ENCODE measurements around the gene PI4KA. TPM values are rescaled to one million over a fixed set of nuclear protein-coding genes. Genes with fewer than 3 reads are reported as not detected.
"Not testable (repeated sequence)": the region's sequence is repeated elsewhere in the genome, so short reads cannot be mapped to it uniquely, and the experiment has no call there.

The PI4KA gene
- total RNA-seq, 2 experiments from 2014 or later = 46.9 to 95.7 TPM

- H2AFZ ChIP-seq (ENCODE audit: low read length) = no peak overlapping the region
- H3K9me2 ChIP-seq (ENCODE audit: insufficient read depth, low read length) = no peaks in the 10 kb centered on the region
- no TSS peak for BruUV-seq (replicated peaks)
- no peaks in the 10 kb centered on the region for H4K20me1 ChIP-seq (ENCODE audit: insufficient read depth, low read length)
- H3K9me3 ChIP-seq (ENCODE audit: low read length) = no peaks in the 10 kb centered on the region
- intact Hi-C loops (cut with micrococcal nuclease; ENCODE audit: unreplicated experiment) = no loop called here
- TF ChIP-seq EZH2phosphoT487 (IDR thresholded peaks at IDR 0.05; ENCODE audit: borderline replicate concordance, low read depth, low read length) = no peak
- TF ChIP-seq CTCF (conservative IDR thresholded peaks at IDR 0.05; ENCODE audit: low read length) = no peak
- ChIA-PET POLR2A (interaction anchor here (0.6 kb wide), 1 partner anchor 55 kb away, joined by 3 read pairs; no protein-coding TSS in a partner anchor), CTCF (ENCODE audit: unreplicated experiment) (interaction anchor here (0.6 kb wide), 1 partner anchor 13 kb away, joined by 4 read pairs; no protein-coding TSS in a partner anchor)
- no peak overlapping the region for H3K27ac ChIP-seq (ENCODE audit: low read depth, low read length, poor library complexity, severe bottlenecking)
- DNase-seq (ENCODE audit: low spot score) = no peak
- H3K4me2 ChIP-seq (ENCODE audit: low read length) = no peak overlapping the region
- H3K36me3 ChIP-seq (ENCODE audit: insufficient read depth, low read length) = no peaks in the 10 kb centered on the region
- H3K4me1 ChIP-seq (ENCODE audit: insufficient read depth, low read length, poor library complexity, severe bottlenecking) = no peaks in the 10 kb centered on the region
- no peaks in the 10 kb centered on the region for H3K79me2 ChIP-seq (ENCODE audit: insufficient read depth, low read depth, low read length)
- H3K4me3 ChIP-seq (ENCODE audit: low read depth, low read length, poor library complexity, severe bottlenecking) = no peak overlapping the region
These were observed 41.3 kb upstream of the PI4KA start for GRCh38 chr22:20899827-20900423.

- DNase-seq (ENCODE audit: low spot score); H3K4me3 ChIP-seq (ENCODE audit: low read depth, low read length, poor library complexity, severe bottlenecking); H3K27ac ChIP-seq (ENCODE audit: low read depth, low read length, poor library complexity, severe bottlenecking); H3K9me3 ChIP-seq (ENCODE audit: low read length); H4K20me1 ChIP-seq (ENCODE audit: insufficient read depth, low read length); H3K79me2 ChIP-seq (ENCODE audit: insufficient read depth, low read depth, low read length); H3K4me1 ChIP-seq (ENCODE audit: insufficient read depth, low read length, poor library complexity, severe bottlenecking); H3K9me2 ChIP-seq (ENCODE audit: insufficient read depth, low read length); intact Hi-C loops (cut with micrococcal nuclease; ENCODE audit: unreplicated experiment); BruUV-seq (replicated peaks); CTCF ChIA-PET (ENCODE audit: unreplicated experiment); H3K4me2 ChIP-seq (ENCODE audit: low read length); H3K36me3 ChIP-seq (ENCODE audit: insufficient read depth, low read length); H2AFZ ChIP-seq (ENCODE audit: low read length): not testable (repeated sequence)
- POLR2A ChIA-PET = interaction anchor here (0.5 kb wide), 1 partner anchor 29 kb away, joined by 3 read pairs; no protein-coding TSS in a partner anchor
These were observed 39.1 kb upstream of the PI4KA start for GRCh38 chr22:20897737-20898136.

- no peak for DNase-seq (ENCODE audit: low spot score)
- Histone ChIP-seq H3K36me3 (ENCODE audit: insufficient read depth, low read length) (peaks cover 33% of the 10 kb centered on the region), H4K20me1 (ENCODE audit: insufficient read depth, low read length) (no peaks in the 10 kb centered on the region), H3K4me3 (ENCODE audit: low read depth, low read length, poor library complexity, severe bottlenecking) (no peak overlapping the region), H3K9me3 (ENCODE audit: low read length) (no peaks in the 10 kb centered on the region), H3K27ac (ENCODE audit: low read depth, low read length, poor library complexity, severe bottlenecking) (no peak overlapping the region), H3K9me2 (ENCODE audit: insufficient read depth, low read length) (no peaks in the 10 kb centered on the region), H2AFZ (ENCODE audit: low read length) (no peak overlapping the region), H3K4me1 (ENCODE audit: insufficient read depth, low read length, poor library complexity, severe bottlenecking) (no peaks in the 10 kb centered on the region), H3K4me2 (ENCODE audit: low read length) (no peak overlapping the region), H3K79me2 (ENCODE audit: insufficient read depth, low read depth, low read length) (no peaks in the 10 kb centered on the region)
- intact Hi-C loops (cut with micrococcal nuclease; ENCODE audit: unreplicated experiment) = no loop called here
- BruUV-seq (replicated peaks) = no TSS peak
- POLR2A ChIA-PET = no interaction called here
- CTCF ChIA-PET (ENCODE audit: unreplicated experiment) = no interaction called here
- TF ChIP-seq EZH2phosphoT487 (IDR thresholded peaks at IDR 0.05; ENCODE audit: borderline replicate concordance, low read depth, low read length) (no peak), CTCF (conservative IDR thresholded peaks at IDR 0.05; ENCODE audit: low read length) (no peak)
These were observed 32.4 kb upstream of the PI4KA start for GRCh38 chr22:20890975-20891374.

All from OCI-LY7 (cell line).